ENCODE data around the gene TOR1AIP2. TPM values are rescaled to one million over a fixed set of nuclear protein-coding genes. Genes with fewer than 3 reads are reported as not detected.
"Not testable (repeated sequence)": the region's sequence is repeated elsewhere in the genome, so short reads cannot be mapped to it uniquely, and the experiment has no call there.

The TOR1AIP2 gene
- total and polyA plus RNA-seq, 10 donors = 4.6 to 77.4 (median 58.1) TPM

DNA sequence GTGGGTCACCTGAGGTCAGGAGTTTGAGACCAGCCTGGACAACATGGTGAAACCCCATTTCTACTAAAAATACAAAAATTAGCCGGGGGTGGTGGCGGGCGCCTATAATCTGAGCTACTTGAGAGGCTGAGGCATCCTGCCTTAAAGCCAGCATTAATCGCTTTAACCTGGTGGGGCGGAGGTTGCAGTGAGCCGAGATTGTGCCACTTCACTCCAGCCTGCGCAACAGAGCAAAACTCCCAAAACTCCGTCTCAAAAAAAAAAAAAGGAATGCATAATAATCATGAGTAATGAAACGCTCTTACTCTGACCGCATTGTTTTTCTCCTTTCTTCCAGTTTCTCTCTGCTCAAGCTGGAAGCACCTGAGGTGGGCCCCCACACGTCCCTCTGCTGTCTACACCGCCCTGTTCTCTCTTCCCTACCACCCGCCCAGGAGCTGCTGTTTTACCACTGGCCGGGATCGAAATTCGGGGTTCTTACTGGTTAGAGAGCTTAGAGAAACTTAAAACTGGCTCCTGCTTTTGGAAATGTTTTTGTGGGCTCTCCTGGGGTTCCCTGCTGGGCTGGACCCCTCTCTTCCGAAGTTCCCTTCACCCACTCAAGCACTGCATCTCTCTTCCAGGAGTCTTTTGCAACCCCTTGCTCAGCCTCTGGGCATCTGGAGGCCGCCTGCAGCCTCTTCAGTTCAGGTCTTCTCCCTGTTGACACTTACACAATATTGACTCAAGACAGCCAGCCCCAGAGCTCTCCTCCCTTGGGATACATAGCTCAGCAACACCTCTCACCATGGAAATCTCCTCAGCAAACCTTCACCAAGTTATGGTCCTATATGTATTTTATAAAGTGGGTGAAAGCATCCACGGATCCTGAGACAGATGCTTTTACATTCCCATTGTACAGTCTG lies 72.1 kb downstream of the TOR1AIP2 start:
- intact Hi-C loops (cut with DNase I; ENCODE audit: low total_unique reads) = no loop called here
- WGBS, 5 donors = 87 to 94% (median 90%) methylated on average over 19 of the region's 19 CpGs

DNA sequence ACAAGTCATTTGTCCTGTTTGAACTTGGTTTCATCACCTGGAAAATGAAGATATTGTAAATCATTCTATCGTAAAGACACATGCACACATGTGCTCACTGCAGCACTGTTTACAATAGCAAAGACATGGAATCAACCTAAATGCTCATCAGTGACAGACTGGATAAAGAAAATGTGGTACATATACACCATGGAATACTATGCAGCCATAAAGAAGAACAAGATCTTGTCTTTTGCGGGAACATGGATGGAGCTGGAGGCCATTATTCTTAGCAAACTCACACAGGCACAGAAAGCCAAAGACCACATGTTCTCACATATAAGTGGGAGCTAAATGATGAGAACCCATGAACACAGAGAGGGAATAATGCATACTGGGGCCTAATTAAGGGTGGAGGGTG lies 73.2 kb downstream of the TOR1AIP2 start:
- H3K4me1 ChIP-seq; H3K27ac ChIP-seq; H3K36me3 ChIP-seq; H3K27me3 ChIP-seq (replicated peaks in 1 of 7); H3K4me3 ChIP-seq; DNase-seq; intact Hi-C loops (cut with DNase I; ENCODE audit: low total_unique reads); H3K9me3 ChIP-seq: not testable (repeated sequence)
- 95 to 99% (median 98%) methylated on average over 2 of the region's 2 CpGs for WGBS, 5 donors

More for the DNA sequence above, 72.1 kb downstream of the TOR1AIP2 start:
- peaks cover 0 to 6% (median 5%) of the 10 kb centered on the region in 6 donors for H3K4me1 ChIP-seq
- H3K4me3 ChIP-seq = no peak overlapping the region
- H3K27me3 ChIP-seq (replicated peaks in 1 of 7) = peaks cover 0 to 4% (median 0%) of the 10 kb centered on the region in 7 donors
- TF ChIP-seq, protein P1, sequence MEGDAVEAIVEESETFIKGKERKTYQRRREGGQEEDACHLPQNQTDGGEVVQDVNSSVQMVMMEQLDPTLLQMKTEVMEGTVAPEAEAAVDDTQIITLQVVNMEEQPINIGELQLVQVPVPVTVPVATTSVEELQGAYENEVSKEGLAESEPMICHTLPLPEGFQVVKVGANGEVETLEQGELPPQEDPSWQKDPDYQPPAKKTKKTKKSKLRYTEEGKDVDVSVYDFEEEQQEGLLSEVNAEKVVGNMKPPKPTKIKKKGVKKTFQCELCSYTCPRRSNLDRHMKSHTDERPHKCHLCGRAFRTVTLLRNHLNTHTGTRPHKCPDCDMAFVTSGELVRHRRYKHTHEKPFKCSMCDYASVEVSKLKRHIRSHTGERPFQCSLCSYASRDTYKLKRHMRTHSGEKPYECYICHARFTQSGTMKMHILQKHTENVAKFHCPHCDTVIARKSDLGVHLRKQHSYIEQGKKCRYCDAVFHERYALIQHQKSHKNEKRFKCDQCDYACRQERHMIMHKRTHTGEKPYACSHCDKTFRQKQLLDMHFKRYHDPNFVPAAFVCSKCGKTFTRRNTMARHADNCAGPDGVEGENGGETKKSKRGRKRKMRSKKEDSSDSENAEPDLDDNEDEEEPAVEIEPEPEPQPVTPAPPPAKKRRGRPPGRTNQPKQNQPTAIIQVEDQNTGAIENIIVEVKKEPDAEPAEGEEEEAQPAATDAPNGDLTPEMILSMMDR (IDR thresholded peaks at IDR 0.05 in 8 of 11, conservative IDR thresholded peaks at IDR 0.05 in 3 of 11) = no peak
- TF ChIP-seq POLR2A (IDR thresholded peaks at IDR 0.05) (no peak), POLR2AphosphoS5 (IDR thresholded peaks at IDR 0.05) (no peak)
- H3K27ac ChIP-seq = no peak overlapping the region
- peak; percentile 23 for DNase-seq
- H3K36me3 ChIP-seq = no peaks in the 10 kb centered on the region
- no peaks in the 10 kb centered on the region for H3K9me3 ChIP-seq

DNA sequence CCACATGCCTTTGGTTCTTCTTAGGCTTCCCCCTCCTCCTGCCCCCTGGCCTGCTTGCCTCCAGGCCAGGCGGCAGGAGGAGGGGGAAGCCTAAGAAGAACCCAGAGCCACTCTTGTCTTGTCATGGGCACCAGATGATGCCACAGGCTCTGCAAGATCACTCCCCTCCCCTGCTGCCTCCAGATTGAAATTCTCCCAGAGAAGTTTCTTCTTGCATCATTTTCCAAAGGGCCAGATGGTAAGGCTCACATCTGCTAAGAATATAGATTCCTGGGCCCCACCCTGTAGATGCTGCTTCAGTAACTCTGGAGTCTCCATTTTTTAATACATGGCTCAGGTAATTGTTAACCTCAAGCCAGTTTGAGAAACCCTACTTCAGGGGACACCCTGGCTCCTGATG lies 73.7 kb downstream of the TOR1AIP2 start:
- H3K4me1 ChIP-seq = no peaks in the 10 kb centered on the region
- H3K9me3 ChIP-seq = no peaks in the 10 kb centered on the region
- WGBS, 5 donors = 71 to 94% (median 81%) methylated on average over 1 of the region's 1 CpG; no CpG with 5 or more reads in 1 of the 5 donors
- TF ChIP-seq POLR2AphosphoS5 (IDR thresholded peaks at IDR 0.05) (no peak), POLR2A (IDR thresholded peaks at IDR 0.05) (no peak)
- TF ChIP-seq, protein P1 (IDR thresholded peaks at IDR 0.05 in 8 of 11, conservative IDR thresholded peaks at IDR 0.05 in 3 of 11) = no peak
- no peaks in the 10 kb centered on the region for H3K27me3 ChIP-seq (replicated peaks in 1 of 7)
- no peaks in the 10 kb centered on the region for H3K36me3 ChIP-seq
- no peak overlapping the region for H3K27ac ChIP-seq
- H3K4me3 ChIP-seq = no peak overlapping the region
- intact Hi-C loops (cut with DNase I; ENCODE audit: low total_unique reads) = no loop called here
- no peak for DNase-seq

DNA sequence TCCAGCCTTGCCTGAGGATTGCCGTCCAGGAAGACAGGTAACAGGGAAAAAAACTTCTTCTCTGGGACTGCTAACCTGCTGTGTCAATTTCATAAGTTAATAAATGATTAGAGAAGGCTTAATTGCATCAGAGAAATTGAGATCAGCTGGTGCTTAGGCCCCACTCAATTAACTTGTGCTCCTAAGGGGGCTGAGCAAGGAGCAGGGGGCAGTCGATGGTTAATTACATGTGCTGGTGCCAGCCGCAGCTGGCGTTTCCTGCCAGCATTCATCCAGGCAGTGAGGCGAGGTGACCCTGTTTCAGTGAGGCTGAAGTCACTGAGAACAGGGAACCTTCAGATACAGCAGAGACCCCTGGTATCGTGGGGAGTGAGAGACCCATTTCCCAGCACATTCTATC lies 74.5 kb downstream of the TOR1AIP2 start:
- no peaks in the 10 kb centered on the region for H3K27me3 ChIP-seq (replicated peaks in 1 of 7)
- intact Hi-C loops (cut with DNase I; ENCODE audit: low total_unique reads) = no loop called here
- peak; percentile 22 for DNase-seq

More for the DNA sequence above, 74.5 kb downstream of the TOR1AIP2 start:
- H3K27ac ChIP-seq = no peak overlapping the region
- 52 to 69% (median 55%) methylated on average over 6 of the region's 6 CpGs for WGBS, 5 donors
- H3K36me3 ChIP-seq = no peaks in the 10 kb centered on the region
- no peaks in the 10 kb centered on the region for H3K9me3 ChIP-seq
- no peaks in the 10 kb centered on the region for H3K4me1 ChIP-seq
- TF ChIP-seq, protein P1 (IDR thresholded peaks at IDR 0.05 in 8 of 11, conservative IDR thresholded peaks at IDR 0.05 in 3 of 11) = no peak
- TF ChIP-seq POLR2AphosphoS5 (IDR thresholded peaks at IDR 0.05) = no peak
- no peak for TF ChIP-seq POLR2A (IDR thresholded peaks at IDR 0.05)
- H3K4me3 ChIP-seq = no peak overlapping the region

All from spleen (tissue), 11 donors.